ENCODE results near the gene MAGEB17.
A peak's percentile ranks its signal among the peaks of the same experiment; 100 is the strongest.
"Not testable (repeated sequence)": the region's sequence is repeated elsewhere in the genome, so short reads cannot be mapped to it uniquely, and the experiment has no call there.

MAGEB17 gene

DNA sequence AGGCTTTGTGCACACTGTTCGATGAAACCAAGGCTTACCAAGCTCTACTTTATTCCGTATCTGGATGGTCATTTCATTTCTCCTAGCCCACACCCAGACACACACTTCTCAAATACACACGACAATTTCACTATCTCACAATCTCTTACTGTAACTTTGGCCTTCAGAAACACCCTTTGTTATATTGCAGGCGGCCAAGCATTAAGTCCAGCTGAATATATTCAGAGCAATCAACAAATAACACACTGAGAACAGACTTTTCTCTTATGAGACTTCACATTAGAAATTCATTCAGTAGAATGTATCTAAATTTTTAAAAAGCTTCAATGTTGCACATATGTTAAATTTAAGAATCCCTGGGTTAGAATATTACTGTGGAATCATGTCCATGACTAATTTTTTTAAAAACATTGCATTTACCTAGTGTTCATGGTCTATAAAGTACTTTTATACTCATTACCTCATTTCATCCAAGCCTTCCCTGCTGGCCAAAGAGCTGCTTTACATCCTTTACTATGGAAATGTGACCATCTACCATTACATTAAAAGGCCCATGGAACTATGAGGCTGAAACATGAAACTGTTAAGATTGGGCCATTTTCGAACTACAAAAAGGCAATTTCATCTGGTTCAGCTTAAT, 10.5 kb upstream of the MAGEB17 start:
- DNase-seq = no peak

GRCh38 chrX:16160729-16161128, 6.6 kb upstream of the MAGEB17 start:
- peak; percentile 90 for DNase-seq

DNA sequence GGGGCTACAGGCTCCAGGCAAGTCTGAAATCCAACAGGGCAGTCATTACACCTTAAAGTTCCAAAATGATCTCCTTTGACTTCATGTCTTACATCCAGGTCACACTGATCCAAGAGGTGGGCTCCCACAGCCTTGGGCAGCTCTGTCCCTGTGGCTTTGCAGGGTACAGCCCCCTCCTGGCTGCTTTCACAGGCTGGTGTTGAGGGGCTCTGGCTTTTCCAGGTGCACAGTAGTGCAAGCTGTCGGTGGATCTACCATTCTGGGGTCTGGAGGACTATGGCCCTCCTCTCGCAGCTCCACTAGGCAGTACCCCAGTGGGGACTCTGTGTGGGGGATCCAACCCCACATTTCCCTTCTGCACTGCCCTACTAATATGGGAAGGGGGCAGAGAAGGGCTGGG, 6.1 kb upstream of the MAGEB17 start:
- DNase-seq = not testable (repeated sequence)

- DNase-seq = no peak
Observed at GRCh38 chrX:16162391-16162790, 4.9 kb upstream of the MAGEB17 start.

DNA sequence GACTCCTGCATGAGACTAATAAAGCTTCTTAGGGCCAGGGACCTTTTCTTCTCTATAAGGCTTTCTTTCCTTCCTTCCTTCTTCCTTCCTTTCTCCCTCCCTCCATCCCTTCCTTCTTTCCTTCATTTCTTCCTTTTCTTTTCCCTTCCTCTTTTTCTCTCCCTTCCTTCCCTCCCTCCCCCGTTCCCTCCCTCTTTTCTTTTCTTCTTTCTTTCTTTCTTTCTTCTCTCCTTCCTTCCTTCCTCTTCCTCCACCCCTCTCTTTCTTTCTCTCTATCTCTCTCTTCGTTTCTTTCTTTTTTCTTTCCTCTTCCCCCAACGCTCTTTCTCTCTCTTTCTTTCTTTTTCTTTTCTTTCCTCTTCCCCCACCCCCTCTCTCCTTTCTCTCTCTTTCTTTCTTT, 2.5 kb upstream of the MAGEB17 start:
- no peak for DNase-seq

- no peak for DNase-seq
Observed at GRCh38 chrX:16171039-16171438, 3.8 kb downstream of the MAGEB17 start.

DNA sequence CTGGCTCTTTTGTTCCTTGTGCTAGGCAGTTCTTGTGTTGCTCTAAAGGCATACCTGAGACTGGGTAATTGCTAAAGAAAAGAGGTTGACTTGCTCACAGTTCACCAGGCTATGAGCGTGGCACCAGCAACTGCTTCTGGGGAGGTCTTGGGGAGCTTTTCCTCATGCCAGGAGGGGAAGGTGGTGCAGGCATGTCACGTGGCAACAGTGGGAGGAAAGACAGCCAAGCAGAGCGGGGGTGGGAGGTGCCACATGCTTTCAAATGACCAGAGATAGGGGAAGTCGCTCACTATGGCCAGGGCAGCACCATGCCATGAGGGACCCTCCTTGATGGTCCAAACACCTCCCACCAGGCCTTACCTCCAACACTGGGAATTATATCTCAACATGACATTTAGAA, 4.7 kb downstream of the MAGEB17 start:
- DNase-seq = no peak

GRCh38 chrX:16172391-16172790, 5.1 kb downstream of the MAGEB17 start:
- DNase-seq = no peak

DNA sequence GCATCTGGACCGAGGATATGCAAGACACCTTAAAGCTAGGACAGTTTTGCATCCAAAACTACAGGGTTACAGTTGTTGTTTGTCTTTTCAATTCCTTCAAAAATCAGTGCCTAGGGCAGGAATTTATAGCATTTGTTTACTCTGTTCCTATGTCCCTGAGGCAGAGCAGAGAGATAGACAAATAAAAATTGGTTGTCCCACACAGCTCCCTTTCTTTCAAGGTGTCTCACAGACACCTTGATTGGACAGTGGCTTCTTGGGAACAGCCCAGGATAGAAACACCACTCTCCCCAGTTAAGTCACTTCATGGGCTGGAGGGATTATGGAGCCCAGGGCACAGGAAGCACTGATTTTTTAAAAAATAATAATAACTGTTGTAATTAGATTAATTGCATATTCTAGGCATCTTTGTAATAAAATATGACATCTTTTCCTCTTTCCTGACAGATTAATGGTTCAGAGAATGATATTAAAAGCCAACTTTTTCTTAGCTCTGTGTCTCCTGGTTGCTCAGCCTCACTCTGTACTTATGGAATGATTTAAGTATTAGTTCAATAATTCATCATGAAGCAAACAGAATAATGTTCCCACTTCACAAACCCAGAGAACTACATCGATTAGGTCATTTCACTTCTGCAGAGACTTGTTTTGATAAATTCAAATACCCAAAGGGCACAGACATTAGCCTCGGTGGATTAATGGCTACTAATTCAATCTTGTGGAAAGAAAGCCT, 8.2 kb downstream of the MAGEB17 start:
- DNase-seq = no peak

- no peak for DNase-seq
Observed at GRCh38 chrX:16177260-16177659, 10.0 kb downstream of the MAGEB17 start.

GRCh38 chrX:16183843-16184242, 16.6 kb downstream of the MAGEB17 start:
- peak; percentile 54 for DNase-seq

- DNase-seq = peak; percentile 89
Observed at GRCh38 chrX:16185725-16186136, 18.4 kb downstream of the MAGEB17 start.

DNA sequence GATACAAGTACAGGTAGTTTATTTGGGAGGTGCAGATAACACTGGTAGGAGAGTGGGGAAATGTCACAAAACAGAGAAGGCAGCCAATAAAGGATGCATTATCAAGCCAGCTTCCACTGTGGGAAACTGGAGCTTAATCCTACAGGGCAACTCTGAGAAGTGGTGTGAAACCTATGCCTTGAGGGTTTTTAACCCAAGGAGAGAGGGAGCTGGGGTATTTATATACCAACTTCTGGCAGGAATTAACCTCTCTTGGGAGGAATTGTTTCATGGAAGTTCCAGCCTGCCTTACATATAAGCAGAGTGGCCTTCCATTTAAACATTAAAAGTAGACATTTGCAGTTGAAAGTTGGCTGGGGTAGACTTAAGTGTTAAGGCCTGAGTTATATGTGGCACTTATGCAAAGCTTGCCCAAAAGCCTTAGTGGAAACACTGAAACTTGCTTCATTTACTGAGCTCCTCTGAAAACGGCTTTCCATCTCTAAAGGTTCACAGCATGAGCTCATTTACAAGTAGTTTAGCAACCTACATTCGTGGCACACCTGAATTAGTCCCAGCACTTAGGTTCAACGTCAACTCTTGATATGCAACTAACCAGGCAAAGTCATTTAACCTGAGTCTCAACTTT, 19.2 kb downstream of the MAGEB17 start:
- no peak for DNase-seq

- peak; percentile 54 for DNase-seq
Observed at GRCh38 chrX:16187024-16187760, 19.9 kb downstream of the MAGEB17 start.

DNA sequence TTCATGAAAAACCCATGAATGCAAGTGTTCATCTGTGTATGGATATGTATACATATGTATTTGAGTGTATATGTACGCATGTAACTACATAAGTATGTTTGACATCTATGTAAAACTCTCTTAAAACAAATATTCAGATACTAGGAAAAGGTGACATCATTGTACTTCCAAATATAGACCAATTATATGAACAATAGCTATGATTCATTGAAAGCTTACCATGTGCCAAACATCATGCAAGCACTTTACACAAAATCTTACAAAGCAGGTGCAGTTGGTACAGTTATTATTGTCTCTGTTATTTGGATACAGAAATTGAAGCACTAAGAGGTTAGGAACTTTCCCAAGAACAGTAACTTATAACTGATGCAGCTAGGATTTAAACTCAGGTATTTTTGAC, 21.4 kb downstream of the MAGEB17 start:
- DNase-seq = no peak

DNA sequence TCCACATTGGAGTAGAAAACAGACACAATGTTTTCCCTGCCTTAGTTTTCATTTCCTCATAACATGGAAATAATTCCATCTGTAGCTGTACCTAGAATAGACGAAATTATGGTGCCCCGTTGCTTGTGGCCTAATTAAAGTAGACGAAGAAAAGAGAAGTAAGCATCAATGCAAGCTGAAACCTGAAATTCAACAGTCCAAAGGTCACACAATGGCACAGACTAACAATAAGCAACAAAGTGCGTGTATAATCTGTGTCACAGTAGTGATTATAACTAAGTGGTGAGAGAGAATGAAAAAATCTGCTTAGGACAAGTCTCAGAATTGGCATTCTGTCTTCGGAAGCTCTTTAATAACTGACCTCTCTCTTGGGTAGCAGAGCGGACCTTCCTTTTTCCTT, 24.3 kb downstream of the MAGEB17 start:
- DNase-seq = no peak

DNA sequence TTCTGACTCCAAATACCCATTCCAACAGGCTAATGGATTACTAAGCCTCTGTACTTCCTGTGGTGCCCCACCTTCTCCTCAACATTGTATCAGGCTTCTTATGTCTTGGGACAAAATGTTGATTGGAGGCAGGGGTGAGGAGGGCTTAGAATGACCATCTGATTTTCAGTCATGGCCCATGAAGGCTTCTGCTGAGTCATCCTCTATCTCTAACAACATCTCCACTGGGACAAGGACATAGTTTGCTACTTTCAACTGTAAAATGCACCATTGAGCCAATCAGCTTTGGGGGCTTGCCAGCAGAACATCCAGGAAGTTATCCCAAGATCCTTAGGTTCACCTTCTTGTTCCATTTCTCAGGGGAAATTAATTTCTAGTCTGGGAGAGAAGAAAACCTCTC, 29.5 kb downstream of the MAGEB17 start:
- no peak for DNase-seq

DNA sequence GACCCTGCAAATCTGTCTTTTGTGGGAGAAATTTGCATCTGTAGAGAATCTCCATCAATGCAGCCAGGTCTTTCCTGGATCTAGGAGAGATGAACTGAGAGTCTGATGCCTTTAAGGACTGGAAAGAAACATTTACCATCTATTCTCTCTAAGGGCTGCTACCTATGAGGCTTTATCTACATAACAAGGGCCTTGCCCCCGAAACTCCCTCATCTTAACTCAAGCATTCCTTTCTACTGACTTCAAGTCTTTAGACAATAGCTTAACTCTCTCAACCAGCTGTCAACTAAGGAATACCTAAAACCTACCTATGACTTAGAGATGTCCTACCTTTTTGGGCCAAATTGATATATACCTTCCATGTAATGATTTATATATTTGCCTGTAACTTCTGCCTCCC, 32.1 kb downstream of the MAGEB17 start:
- DNase-seq = no peak

DNA sequence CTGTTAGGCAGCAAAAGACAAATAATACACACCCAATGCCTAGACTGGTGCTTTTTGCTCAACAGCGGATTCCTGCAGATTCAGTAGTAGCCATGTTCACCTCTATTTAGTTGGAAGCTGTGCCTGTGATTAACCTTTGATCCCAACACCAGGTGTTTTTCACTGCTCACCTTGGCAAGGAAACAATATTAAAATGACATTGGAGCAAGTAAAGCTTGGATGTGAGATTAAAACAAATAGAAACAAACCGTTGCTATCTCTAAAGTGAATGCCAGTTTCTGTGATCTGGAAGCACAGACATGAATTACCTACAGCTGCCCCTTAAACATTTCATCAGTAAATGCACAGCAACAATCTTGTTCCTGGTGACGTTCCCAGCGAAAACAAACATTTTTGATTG, 35.7 kb downstream of the MAGEB17 start:
- no peak for DNase-seq

DNA sequence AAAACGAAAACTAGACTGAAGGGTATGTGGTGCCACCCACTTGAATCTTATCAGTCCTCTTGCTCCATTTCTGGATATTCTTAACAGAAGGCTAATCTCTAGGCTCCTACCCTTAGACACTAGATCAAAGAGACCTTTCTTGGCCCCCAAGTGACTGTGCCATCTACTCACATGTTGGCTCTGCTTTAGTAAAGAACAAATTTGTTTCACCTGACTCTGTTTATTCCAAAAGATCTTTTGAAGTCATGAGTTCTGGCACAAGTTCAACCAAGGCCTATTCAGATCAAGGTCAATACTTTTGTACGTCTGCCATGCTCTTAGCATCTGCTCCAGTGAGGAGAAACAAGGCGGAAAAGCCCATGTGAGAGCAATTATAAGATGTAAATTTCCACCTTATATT, 37.3 kb downstream of the MAGEB17 start:
- DNase-seq = no peak

DNA sequence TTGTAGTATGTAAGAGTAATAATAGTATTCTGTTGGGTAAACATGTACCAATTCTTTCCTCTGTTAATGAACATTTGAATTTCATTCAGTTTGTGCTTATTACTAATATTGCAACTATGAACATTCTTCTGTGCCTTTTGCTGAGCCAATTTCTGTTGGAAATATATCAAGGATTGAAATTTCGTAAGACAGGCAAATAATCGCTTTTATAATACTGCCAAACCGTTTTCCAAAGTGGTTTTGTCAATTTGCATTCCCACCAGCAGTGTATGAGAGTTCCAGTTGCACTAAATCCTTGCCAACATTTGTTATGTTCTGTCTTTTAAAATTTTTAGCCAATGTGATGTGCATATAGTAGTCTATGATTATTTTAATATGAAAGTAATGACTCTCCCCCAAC, 38.6 kb downstream of the MAGEB17 start:
- no peak for DNase-seq

- no peak for DNase-seq
Observed at GRCh38 chrX:16207634-16208033, 40.4 kb downstream of the MAGEB17 start.

GRCh38 chrX:16208601-16209000, 41.3 kb downstream of the MAGEB17 start:
- no peak for DNase-seq

- DNase-seq = no peak
Observed at GRCh38 chrX:16210061-16210460, 42.8 kb downstream of the MAGEB17 start.

All from islet precursor cell (in vitro differentiated cells).